Left ventricle myocardium inferior (tissue), 1 donor: ENCODE results near the gene ARHGAP45. TPM values are rescaled to one million over a fixed set of nuclear protein-coding genes. Genes with fewer than 3 reads are reported as not detected.

Experiments used
- DNase-seq: peaks from one replicate; pipeline ENCODE4 v3.0.0-alpha.2; 2020
- H3K27ac ChIP-seq: fragments of 200-600 bp; replicated peaks from 2 replicates; pipeline ENCODE4 v1.8.0; 2021
- H3K27me3 ChIP-seq: fragments of 200-600 bp; 2 replicates; pipeline ENCODE4 v1.8.0; 2021; ENCODE audit warnings: low read depth
- H3K36me3 ChIP-seq: fragments of 200-600 bp; 2 replicates; pipeline ENCODE4 v1.8.0; 2021
- H3K4me1 ChIP-seq: fragments of 200-600 bp; 2 replicates; pipeline ENCODE4 v1.8.0; 2021
- H3K4me3 ChIP-seq: fragments of 200-600 bp; 2 replicates; pipeline ENCODE4 v1.8.0; 2021; ENCODE audit warnings: mild to moderate bottlenecking, moderate library complexity
- H3K9me3 ChIP-seq: fragments of 200-600 bp; replicated peaks from 2 replicates; pipeline ENCODE4 v1.8.0; 2021
- CTCF ChIP-seq: fragments of 200-600 bp; IDR thresholded peaks from 2 replicates; pipeline ENCODE4 v1.8.0; 2021; ENCODE audit warnings: antibody characterized with exemption, mild to moderate bottlenecking, borderline replicate concordance
- intact Hi-C: fragments of 100-400 bp; cut with micrococcal nuclease; formaldehyde crosslinking; loops from one replicate; pipeline ENCODE4 v1.11.0; 2022
- total RNA-seq: library from RNA; stranded (reverse); fragmentation: NEBNext Ultra II Directional; extraction: Animal tissue kit (Norgen Biotek cat#: 25700); gene quantifications from one replicate; pipeline ENCODE4 v1.2.1, GENCODE V29; 2021
- donor health status: DM: no; HTN: yes; CAD: no; lungs with severe emphysema.

Gene ARHGAP45
- total RNA-seq, 1 donor from 2014 or later = 4.8 TPM

- H3K4me3 ChIP-seq = no peak overlapping the region
- no peak for DNase-seq
- intact Hi-C loops = no loop called here
- no peaks in the 10 kb centered on the region for H3K9me3 ChIP-seq
- no peaks in the 10 kb centered on the region for H3K27me3 ChIP-seq
- no peak overlapping the region for H3K27ac ChIP-seq
- peaks cover 28% of the 10 kb centered on the region for H3K4me1 ChIP-seq
- H3K36me3 ChIP-seq = peaks cover 43% of the 10 kb centered on the region
- TF ChIP-seq CTCF = no peak
These were observed 30.9 kb upstream of the ARHGAP45 start for GRCh38 chr19:1035998-1036621.

- TF ChIP-seq CTCF = no peak
- H3K4me1 ChIP-seq = peaks cover 37% of the 10 kb centered on the region
- no peak for DNase-seq
- no peaks in the 10 kb centered on the region for H3K27me3 ChIP-seq
- intact Hi-C loops = no loop called here
- H3K27ac ChIP-seq = peak overlapping the region; percentile 54
- H3K4me3 ChIP-seq = no peak overlapping the region
- H3K36me3 ChIP-seq = peaks cover 32% of the 10 kb centered on the region
- H3K9me3 ChIP-seq = no peaks in the 10 kb centered on the region
These were observed 29.3 kb upstream of the ARHGAP45 start for GRCh38 chr19:1037621-1038064.

- Histone ChIP-seq H3K27me3 (no peaks in the 10 kb centered on the region), H3K27ac (peak overlapping the region; percentile 75), H3K4me3 (peak overlapping the region; percentile 78), H3K9me3 (no peaks in the 10 kb centered on the region), H3K36me3 (peaks cover 24% of the 10 kb centered on the region), H3K4me1 (peaks cover 37% of the 10 kb centered on the region)
- intact Hi-C loops = no loop called here
- TF ChIP-seq CTCF = no peak
- DNase-seq = no peak
These were observed 27.9 kb upstream of the ARHGAP45 start for GRCh38 chr19:1038978-1039645.

- intact Hi-C loops = no loop called here
- TF ChIP-seq CTCF = no peak
- DNase-seq = peak; percentile 99
- Histone ChIP-seq H3K27me3 (no peaks in the 10 kb centered on the region), H3K36me3 (peaks cover 27% of the 10 kb centered on the region), H3K4me3 (peak within 1 kb of the TSS; percentile 78), H3K27ac (peak within 1 kb of the TSS; percentile 75), H3K9me3 (no peaks in the 10 kb centered on the region), H3K4me1 (peaks cover 37% of the 10 kb centered on the region)
These were observed 27.1 kb upstream of the ARHGAP45 start, which contains the start of gene ABCA7 for GRCh38 chr19:1039646-1040475. ABCA7 (plus strand) TSS chr19:1040107; CDS start chr19:1041362, 1,255 bp downstream.

- Histone ChIP-seq H3K36me3 (peaks cover 23% of the 10 kb centered on the region), H3K9me3 (no peaks in the 10 kb centered on the region), H3K4me1 (peaks cover 37% of the 10 kb centered on the region), H3K4me3 (peak overlapping the region; percentile 78), H3K27me3 (no peaks in the 10 kb centered on the region), H3K27ac (peak overlapping the region; percentile 75)
- TF ChIP-seq CTCF = no peak
- peak; percentile 92 for DNase-seq
- intact Hi-C loops = no loop called here
These were observed 26.3 kb upstream of the ARHGAP45 start for GRCh38 chr19:1040476-1041271.
